ENCODE measurements around the gene NLGN1. TPM values are rescaled to one million over a fixed set of nuclear protein-coding genes. Genes with fewer than 3 reads are reported as not detected.

The NLGN1 gene
- polyA plus RNA-seq, 2 of the 4 experiments (the other 2 are of a cell fraction): not detected

DNA sequence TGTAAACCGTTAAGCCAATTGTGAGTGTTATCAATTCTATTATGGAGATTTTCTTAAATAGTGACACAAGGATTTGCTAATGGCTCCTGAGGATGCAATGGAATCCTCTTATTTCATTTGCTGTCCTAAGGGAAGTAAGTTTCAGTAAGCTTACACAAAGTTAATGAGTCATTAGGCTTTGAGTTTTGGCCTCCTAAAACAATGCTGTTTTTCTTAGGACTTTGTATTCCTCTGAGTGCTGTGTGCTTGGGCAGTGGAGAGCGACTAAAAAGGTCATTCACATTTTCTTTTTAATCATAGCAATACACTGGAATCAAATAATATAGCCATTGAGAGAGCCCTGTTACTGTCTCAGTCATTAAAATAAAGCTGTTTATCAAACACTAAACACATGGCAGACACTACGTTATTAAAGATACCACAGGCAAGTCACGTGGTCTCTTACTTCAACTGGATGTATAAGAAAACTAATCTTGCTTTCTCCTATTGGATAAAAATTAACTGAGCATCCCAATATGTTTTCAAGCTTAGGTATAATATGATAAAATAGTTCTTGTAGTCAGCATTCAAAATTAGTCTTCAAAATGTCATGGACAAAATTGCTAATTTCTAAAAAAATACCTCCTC, 290.8 kb downstream of the NLGN1 start:
- WGBS (ENCODE audit: missing lambda C conversion rate): 20% methylated on average over 4 of the region's 4 CpGs
- Histone ChIP-seq H3K4me2 (no peak overlapping the region), H3K4me1 (no peaks in the 10 kb centered on the region), H3K27ac (no peak overlapping the region), H3K4me3 (no peak overlapping the region), H3K9me3 (no peaks in the 10 kb centered on the region)
- no peak for DNase-seq (ENCODE audit: low read depth in 1 of 2, low spot score in 1 of 2)
- ATAC-seq: no peak
- CTCF ChIA-PET: no interaction called here
- POLR2A ChIA-PET: no interaction called here
- TF ChIP-seq JUN (IDR thresholded peaks at IDR 0.05): no peak
- TF ChIP-seq CBX2 (IDR thresholded peaks at IDR 0.05; ENCODE audit: borderline replicate concordance, low read depth): no peak
- no peak for TF ChIP-seq HMGXB4 (CRISPR knock-in tag; IDR thresholded peaks at IDR 0.05; ENCODE audit: borderline replicate concordance)
- TF ChIP-seq ZSCAN20 (CRISPR knock-in tag; IDR thresholded peaks at IDR 0.05): no peak
- TF ChIP-seq HES2 (IDR thresholded peaks at IDR 0.05): no peak
- no peak for TF ChIP-seq HDAC2 (IDR thresholded peaks at IDR 0.05)
- TF ChIP-seq, protein P1, sequence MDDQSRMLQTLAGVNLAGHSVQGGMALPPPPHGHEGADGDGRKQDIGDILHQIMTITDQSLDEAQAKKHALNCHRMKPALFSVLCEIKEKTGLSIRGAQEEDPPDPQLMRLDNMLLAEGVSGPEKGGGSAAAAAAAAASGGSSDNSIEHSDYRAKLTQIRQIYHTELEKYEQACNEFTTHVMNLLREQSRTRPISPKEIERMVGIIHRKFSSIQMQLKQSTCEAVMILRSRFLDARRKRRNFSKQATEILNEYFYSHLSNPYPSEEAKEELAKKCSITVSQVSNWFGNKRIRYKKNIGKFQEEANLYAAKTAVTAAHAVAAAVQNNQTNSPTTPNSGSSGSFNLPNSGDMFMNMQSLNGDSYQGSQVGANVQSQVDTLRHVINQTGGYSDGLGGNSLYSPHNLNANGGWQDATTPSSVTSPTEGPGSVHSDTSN (IDR thresholded peaks at IDR 0.05): no peak
- no peak for FAIRE-seq

DNA sequence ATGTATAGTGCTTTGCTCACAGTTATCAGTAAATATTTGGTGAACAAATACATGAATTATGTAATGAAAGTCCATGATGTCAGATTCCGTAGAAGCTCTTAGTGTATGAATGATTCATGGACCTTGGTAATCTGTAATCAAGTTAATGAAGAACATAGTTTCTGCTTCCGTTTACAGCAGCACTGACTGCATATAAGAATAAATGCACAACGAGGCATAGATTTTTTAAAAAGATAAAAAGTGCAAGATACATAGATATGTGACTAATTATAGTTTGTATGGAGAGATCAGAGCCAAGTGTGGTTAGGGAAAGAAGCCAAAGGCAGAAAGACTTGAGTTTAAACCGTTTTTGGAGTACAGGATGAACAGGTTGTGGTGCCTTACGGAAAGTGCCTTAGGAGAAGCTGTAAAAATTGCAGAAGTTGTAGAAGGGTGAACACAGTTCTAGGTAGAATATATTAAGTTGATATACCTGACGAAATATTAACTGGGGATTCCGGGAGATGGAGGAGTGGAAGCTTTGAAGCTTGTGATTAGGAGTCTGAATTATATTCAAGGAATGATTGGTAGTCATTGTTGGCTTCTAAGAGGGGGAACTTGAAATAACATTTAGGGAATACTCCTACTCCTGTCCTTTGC, 293.1 kb downstream of the NLGN1 start:
- Histone ChIP-seq H3K4me2 (no peak overlapping the region), H3K4me1 (no peaks in the 10 kb centered on the region), H3K4me3 (no peak overlapping the region), H3K27ac (no peak overlapping the region), H3K9me3 (no peaks in the 10 kb centered on the region)
- FAIRE-seq (no peak), DNase-seq (ENCODE audit: low read depth in 1 of 2, low spot score in 1 of 2) (no peak), ATAC-seq (no peak)
- WGBS (ENCODE audit: missing lambda C conversion rate): 5% methylated on average over 7 of the region's 7 CpGs
- TF ChIP-seq, protein P2, sequence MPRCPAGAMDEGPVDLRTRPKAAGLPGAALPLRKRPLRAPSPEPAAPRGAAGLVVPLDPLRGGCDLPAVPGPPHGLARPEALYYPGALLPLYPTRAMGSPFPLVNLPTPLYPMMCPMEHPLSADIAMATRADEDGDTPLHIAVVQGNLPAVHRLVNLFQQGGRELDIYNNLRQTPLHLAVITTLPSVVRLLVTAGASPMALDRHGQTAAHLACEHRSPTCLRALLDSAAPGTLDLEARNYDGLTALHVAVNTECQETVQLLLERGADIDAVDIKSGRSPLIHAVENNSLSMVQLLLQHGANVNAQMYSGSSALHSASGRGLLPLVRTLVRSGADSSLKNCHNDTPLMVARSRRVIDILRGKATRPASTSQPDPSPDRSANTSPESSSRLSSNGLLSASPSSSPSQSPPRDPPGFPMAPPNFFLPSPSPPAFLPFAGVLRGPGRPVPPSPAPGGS (IDR thresholded peaks at IDR 0.05): no peak
- TF ChIP-seq SREBF2 (IDR thresholded peaks at IDR 0.05) (no peak), MYC (IDR thresholded peaks at IDR 0.05; ENCODE audit: borderline replicate concordance, low read length) (no peak), ZFP36 (IDR thresholded peaks at IDR 0.05; ENCODE audit: borderline replicate concordance, partially characterized antibody) (no peak)
- CTCF ChIA-PET: no interaction called here
- POLR2A ChIA-PET: no interaction called here

GRCh38 chr3:173699353-173699752, 301.8 kb downstream of the NLGN1 start:
- Histone ChIP-seq H3K4me2 (no peak overlapping the region), H3K4me3 (no peak overlapping the region), H3K4me1 (no peaks in the 10 kb centered on the region), H3K27ac (no peak overlapping the region), H3K9me3 (no peaks in the 10 kb centered on the region)
- FAIRE-seq (no peak), ATAC-seq (no peak), DNase-seq (ENCODE audit: low read depth in 1 of 2, low spot score in 1 of 2) (no peak)
- TF ChIP-seq KDM1A (IDR thresholded peaks at IDR 0.05; ENCODE audit: low read depth) (no peak), CHD4 (IDR thresholded peaks at IDR 0.05; ENCODE audit: borderline replicate concordance) (no peak)
- ChIA-PET CTCF (no interaction called here), POLR2A (no interaction called here)
- WGBS (ENCODE audit: missing lambda C conversion rate): 23% methylated on average over 1 of the region's 1 CpG

GRCh38 chr3:173700336-173700735, 302.8 kb downstream of the NLGN1 start:
- Histone ChIP-seq H3K4me2 (no peak overlapping the region), H3K27ac (no peak overlapping the region), H3K4me1 (no peaks in the 10 kb centered on the region), H3K4me3 (no peak overlapping the region), H3K9me3 (no peaks in the 10 kb centered on the region)
- no peak for FAIRE-seq
- no peak for TF ChIP-seq JUNB (IDR thresholded peaks at IDR 0.05)
- no peak for TF ChIP-seq ESRRA (IDR thresholded peaks at IDR 0.05; ENCODE audit: borderline replicate concordance, low read length)
- TF ChIP-seq NR3C1 (IDR thresholded peaks at IDR 0.05): no peak
- no peak for TF ChIP-seq RFX5 (IDR thresholded peaks at IDR 0.05)
- no peak for TF ChIP-seq HOXB13 (CRISPR knock-in tag; IDR thresholded peaks at IDR 0.05; ENCODE audit: low read depth)
- no peak for TF ChIP-seq HES2 (IDR thresholded peaks at IDR 0.05)
- TF ChIP-seq MYC (IDR thresholded peaks at IDR 0.05; ENCODE audit: borderline replicate concordance, low read length): no peak
- TF ChIP-seq CTCF (IDR thresholded peaks at IDR 0.05): no peak
- no peak for TF ChIP-seq CEBPB (IDR thresholded peaks at IDR 0.05)
- TF ChIP-seq MAFK (IDR thresholded peaks at IDR 0.05; ENCODE audit: partially characterized antibody): no peak
- ATAC-seq: no peak
- ChIA-PET CTCF (no interaction called here), POLR2A (no interaction called here)
- no peak for DNase-seq (ENCODE audit: low read depth in 1 of 2, low spot score in 1 of 2)
- WGBS (ENCODE audit: missing lambda C conversion rate): 54% methylated on average over 1 of the region's 1 CpG
